Activated CD4-positive, alpha-beta T cell treated with anti-CD3 and anti-CD28 coated beads, Interleukin-2, amount 50 U/mL, for 48 hours (primary cell): ENCODE measurements around the gene CANT1.

Experiments
- DNase-seq, 2 experiments: peaks; one replicate each; pipeline ENCODE4 v3.0.0-alpha.2; 2020

Gene CANT1

DNA sequence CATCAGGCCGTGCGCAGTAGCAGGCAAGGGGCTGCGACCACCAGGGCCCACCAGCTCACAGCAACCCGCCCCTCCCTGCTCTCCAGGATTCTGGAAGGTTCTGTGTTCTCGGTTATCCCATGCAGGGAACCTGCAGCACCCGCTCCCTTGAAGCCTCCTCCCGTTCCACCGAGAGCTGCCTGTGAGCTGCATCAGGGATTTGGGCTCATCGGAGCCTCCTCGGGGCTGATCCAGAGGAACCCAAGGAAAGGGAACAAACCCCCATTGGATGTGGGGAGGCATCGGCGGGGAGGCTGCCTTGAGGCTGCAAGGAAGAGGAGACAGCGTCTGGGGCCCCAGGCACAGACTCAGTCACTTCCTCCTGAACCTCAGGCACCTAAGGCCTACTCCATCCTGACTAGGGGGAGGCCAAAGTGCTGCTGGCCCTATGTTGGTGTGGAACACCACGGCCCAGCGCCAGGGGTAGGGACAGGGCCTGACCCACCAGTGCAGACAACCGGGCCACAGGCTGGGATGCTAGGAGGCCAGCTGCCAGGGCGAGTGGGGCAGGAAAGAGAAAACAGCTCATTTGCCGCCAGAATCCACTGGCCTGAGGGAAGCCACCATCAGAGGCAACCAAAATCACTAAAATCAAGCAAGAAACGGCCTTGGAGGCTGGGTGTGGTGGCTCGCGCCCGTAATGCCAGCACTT lies 15.4 kb downstream of the CANT1 start:
- DNase-seq: no peak

DNA sequence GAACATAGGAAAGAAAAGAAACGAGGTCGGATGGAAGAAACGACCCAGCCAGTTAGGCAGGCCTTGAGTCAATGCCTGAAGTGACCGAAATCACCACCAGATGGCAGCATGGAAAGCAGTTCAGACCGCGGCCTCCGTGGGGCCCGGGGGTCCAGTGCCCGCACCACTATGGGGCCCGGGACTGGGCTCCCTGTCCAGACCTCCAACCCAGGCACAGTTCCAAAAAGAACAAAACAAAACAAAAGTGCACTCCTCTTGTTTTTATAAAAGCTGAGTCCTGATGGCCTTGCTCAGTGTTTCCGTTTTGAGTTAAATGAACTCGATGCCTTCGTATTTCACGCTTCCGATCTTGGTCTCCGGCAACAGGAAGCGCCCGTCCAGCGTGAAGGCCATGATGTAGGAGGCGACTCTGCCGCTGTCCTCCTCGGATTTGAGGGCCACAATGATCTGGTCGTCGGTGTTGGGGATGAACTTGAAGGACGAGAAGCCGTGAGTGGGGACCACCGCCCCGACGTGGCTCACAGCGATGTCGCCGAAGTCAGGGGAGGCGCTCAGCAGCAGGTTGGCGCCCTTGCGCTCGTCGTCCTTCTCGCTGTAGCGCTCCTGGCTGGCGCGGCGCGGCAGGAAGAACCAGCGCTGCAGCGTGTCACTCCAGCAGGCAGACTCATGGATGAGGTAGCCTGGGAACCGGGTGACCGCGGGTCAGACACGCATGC lies 16.2 kb downstream of the CANT1 start:
- DNase-seq: peak; percentile 70

DNA sequence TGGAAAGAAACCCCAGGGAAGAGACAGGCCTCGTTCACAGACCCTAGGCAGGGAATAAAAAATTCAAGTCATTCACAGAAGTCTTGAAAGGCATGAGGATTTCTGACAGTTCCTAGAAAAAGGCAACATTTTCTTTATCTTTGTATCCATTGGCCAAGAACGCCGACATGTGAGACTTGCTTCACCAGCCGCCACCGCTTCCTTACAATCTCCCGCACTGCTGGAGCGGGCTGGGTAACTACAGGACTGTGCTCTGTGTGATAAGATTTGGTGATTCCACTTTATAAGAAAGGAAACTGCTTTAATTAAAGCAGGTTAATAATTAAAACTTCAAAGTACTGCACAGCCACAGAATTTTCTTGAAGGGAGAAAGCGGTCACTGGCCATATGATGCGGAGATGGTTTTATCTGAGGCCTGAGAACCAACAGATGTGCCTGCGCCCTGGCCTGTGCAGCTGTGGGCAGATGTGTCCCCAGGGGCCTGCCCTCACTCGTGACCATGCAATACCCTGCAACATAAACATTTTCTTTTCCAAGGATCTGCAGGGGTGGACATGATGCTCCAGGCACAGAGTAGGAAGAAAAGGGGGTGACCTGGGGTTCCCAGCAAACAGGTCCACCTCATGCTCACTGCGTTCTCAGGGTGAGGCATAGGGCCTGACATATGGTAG lies 16.9 kb downstream of the CANT1 start:
- DNase-seq: no peak

DNA sequence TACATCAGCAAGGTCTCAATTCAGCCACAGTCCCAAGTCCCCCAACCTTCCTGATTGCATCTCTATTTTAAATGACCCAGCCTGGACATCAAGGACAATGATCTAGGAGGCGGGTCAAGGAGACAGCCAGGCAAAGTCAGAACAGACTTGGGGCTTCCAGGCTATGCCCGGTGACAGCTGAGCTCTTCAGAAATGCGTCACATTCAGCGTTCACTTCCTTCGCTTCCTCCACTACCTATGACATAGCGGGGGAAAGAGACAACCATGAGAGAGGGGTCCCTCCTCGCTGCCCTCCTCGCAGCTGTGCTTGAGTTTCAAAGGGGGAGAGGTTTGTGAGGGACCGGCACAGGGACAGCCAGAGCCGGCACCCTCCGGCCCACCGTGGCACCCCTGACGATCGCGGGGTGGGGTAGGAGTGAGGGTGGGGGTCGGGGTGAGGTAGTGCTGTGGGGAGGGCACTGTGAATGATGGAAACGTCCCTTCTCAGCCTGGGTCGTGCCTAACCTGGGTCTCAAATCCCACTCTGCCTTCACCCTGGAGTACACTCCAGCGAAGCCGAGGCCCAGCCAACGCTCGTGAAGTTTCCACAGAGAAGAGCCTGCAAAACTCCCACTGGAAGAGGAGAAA lies 17.5 kb downstream of the CANT1 start:
- no peak for DNase-seq

DNA sequence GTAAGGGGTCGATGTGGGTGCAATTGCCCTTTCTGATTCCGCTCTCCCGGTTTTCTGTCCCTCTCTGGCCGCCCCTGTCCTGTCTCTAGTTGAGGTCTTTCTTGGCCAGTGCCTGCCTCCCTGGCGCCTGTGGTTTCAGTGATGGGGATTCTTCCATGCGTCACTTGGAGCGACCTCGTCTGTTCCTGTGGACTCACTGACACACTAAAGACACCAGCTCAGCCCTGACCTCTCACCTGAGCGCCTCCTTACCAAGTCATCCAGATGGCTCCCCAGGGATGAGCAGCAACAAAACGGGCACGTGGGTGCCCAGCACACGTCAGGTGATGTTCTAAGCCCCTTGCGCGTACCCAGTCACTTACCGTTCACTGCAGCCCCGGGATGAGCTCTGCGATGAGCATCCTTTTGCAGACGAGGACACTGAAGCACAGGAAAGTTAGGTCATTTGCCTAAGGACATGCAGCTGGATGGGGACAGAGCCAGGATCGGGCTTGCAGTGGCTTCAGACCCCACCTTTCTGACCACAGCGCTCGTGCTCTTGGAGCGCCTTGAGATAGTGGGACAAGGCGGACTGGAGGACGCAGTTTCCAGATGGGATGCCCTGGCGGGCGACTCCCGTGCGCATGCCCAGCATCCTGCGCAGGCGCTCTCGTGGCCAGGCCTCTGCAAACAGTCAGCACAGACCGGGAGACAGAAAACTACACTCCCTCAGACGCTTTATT lies 18.4 kb downstream of the CANT1 start:
- no peak for DNase-seq

DNA sequence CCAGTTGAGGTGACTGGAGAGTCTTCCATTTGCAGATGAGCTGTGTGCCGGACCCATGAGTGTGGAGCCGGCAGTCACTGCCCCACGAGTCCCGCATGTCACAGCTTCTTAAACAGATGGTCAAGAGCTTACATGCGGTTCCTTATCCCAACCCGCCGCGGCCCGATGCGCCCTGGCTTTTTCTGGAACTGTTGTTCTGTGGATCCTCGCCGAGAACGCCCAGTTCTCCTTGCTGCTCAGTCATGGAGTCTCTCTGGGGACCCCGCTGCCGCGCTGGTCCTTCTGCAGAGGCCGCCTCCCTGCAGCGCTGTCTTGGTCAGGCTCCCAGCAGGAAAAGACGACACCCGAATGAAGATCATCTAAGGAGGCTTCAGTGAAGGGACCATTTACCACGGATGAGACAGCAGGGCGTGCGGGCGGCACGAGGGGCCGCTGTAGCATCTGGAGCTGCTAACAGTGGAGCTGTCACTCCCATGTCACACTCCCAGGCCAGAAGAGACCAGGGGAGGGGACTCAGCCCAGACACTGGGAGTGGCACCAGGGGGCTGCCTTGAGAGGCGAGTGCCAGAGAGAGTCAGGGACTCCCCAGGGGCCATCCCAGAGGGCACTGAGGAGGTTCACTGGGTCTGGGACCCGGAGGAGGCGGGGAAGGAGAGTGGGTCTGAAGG lies 19.1 kb downstream of the CANT1 start:
- DNase-seq: no peak

DNA sequence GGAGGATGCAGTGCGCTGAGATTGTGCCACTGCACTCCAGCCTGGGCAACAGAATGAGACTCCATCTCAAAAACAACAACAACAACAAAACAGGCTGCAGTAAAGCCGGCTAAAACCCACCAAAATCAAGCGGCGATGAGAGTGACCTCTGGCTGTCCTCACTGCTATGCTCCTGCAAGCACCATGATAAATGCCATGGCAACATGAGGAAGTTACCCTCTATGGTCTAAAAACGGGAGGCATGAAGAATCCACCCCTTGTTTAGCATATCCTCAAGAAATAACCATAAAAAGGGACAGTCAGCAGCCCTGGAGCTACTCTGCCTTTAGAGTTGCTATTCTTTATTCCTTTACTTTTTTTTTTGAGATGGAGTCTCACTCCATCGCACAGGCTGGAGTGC lies 21.4 kb downstream of the CANT1 start:
- no peak for DNase-seq

DNA sequence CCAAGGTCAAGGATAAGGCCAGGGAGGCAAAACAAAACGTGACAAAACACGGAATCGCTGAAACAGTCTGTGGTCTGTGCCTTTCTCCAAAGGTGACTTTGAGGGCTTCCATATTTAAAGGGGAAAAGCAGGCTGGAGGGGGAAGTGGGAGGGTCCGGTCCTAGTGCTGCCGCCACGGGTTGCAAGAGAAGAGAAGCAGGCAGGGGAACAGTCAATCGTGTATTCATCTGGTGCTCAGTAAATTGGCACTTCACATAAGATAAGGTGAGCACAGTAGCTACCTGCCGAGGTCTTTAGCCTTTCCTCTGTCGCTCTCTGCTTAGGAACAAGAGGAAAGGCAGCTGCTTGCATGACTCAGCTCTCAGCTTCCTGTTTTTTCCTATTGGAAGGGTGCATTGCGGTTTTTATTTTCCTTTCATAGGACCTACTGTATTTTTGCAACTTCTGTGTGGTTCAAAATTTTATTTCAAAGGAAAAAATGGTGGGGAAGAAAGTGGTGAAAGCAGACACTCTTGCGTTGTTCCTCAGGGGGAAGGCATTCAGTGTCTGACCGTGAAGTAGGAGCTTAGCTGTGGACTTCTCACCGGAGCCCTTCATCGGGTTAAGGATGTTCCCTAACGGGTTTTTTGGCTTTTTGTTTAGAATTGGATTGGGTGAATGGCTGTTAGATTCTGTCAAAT lies 22.8 kb downstream of the CANT1 start:
- DNase-seq: no peak

DNA sequence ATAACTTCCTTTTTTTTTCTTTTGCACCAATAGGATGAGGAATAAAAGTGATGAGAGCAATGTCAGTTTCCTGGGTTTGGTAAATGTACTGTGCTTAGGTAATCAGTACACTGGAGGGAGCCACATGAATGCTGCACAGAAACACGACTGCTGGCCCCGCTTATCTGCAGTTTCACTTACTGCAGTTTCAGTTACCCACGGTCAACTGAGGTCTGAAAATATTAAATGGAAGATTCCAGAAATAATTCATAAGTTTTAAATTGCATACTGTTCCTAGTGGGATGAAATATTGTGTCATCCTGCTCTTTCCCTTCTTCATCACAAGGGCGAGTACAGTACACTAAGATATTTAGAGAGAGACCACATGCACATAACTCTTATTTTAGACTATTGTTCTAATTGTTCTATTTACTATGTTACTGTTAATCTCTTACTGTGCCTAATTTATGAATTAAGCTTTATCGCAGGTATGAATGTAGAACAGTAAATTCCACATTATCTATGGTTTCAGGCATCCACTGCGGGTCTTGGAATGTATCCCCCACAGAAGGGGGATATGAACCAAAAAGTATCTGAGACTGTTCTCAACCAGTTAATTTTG lies 23.4 kb downstream of the CANT1 start:
- no peak for DNase-seq

DNA sequence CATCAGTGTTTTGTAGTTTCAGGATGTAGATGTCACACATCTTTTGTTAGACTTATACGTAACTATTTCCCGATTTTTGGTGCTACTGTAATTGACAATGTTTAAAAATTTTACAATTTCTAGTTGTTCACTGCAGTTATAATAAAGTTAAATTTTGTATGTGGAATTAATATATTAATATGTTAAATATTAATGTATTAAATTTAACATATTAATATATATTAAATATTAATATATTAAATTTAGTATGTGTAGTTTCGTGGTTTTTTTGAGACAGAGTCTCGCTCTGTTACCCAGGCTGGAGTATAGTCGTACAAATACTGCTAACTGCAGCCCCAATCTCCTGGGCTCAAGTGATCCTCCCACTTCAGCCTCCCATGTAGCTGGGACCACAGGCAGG lies 24.2 kb downstream of the CANT1 start:
- no peak for DNase-seq

DNA sequence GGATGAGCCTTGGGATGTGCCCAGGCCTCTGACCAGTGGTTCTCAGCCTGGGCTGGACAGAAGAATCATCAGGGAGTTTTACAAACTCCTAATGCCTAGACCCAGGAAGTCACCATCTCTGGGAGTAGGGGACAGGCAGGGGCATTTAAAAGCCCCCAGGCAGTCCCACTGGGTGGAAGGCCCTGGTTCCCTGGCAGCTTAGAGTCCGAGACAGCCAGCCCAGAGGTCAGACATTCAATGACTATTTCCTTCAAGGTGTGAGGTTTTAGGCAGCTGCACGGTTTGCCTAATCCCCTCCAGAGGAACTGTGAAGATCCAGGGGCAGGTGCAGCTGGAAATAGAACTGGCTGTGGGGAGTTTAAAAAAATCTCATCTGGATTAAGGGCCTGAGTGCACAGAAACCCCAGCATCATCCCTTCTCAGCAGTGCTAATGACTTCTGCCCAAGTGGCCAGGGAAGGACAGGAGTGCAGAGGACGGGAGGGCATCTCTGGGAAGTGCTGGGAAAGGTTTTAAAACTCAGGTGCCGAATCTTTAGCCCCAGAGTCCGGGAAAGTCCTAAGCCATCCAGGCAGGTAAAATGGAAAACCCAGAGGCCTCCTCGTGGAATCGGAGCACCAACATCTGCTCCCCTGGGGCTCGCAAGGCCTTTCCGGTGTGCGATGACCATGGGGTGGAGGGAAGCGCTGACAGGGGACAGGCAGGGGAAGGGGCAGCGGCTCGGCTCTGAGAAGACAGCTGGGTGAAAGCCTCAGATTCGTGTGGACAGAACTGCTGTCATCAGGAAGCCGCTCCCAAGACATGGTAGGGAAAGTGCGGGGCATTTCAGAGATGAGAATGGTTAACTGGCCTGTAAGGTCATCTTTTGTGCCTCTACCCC lies 28.3 kb downstream of the CANT1 start:
- no peak for DNase-seq

DNA sequence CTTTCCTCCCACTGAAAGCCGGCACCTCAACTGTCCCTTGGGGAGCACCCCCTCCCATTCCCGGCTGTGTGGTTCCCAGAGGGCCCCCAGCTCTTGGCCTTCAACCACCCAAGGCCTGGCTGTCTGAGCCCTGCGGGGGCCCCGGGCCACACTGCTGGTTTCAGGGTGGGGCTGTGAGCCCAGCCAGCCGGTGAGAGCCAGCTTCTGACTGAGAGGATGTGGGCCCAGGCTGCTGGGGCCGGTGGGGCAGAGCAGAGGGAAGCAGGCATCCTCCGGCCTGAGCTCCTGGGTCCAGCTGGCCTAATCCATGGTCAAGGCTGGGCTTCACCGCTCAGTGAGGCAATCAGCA lies 29.0 kb downstream of the CANT1 start:
- DNase-seq: no peak

DNA sequence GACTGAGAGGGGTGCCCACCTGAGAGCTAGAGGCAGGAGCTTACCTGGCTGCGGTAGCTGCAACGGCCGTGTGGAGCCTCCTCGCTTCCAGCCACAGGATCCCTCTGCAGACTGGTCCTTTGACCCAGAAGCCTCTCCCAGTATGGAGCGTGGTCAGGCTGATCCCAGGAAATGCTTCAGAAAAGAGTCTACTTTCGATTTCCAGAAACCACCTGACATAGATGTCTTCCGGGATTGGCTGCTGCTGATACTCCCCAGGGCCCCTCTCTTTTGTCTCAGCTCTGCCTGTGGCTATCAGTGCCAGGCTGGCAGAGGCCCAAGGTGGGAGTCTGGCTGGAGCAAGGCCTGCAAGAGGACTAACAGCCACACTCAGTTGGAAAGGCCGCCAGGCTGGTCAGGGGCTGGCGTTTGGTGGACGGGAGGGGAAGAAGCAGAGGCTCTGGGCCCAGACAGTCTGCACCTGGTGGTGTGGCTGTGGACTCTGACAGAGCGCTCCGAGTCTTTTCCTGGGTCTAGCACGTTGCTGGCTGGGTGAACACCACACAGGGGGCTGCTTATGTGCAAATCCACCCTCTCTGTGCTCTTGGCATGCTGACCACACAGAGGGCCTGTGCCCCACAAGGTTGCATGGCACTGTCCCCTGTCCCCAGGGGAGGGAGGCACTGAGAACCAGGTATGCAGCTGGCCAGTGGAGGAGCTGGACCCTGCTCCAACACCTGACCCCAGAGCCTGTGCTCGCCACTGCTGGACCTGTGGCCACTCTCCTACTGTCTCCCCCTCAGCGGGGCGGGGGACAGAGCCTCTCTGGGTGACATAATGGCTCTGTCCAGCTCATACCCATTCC lies 29.6 kb downstream of the CANT1 start, which contains the start of gene LGALS3BP:
Gene LGALS3BP, minus strand, starts transcription at position 144 of the 844 bp plus-strand sequence. CDS start 2,732 bp downstream, outside the sequence.
- peak; percentile 37 to 41 for DNase-seq

DNA sequence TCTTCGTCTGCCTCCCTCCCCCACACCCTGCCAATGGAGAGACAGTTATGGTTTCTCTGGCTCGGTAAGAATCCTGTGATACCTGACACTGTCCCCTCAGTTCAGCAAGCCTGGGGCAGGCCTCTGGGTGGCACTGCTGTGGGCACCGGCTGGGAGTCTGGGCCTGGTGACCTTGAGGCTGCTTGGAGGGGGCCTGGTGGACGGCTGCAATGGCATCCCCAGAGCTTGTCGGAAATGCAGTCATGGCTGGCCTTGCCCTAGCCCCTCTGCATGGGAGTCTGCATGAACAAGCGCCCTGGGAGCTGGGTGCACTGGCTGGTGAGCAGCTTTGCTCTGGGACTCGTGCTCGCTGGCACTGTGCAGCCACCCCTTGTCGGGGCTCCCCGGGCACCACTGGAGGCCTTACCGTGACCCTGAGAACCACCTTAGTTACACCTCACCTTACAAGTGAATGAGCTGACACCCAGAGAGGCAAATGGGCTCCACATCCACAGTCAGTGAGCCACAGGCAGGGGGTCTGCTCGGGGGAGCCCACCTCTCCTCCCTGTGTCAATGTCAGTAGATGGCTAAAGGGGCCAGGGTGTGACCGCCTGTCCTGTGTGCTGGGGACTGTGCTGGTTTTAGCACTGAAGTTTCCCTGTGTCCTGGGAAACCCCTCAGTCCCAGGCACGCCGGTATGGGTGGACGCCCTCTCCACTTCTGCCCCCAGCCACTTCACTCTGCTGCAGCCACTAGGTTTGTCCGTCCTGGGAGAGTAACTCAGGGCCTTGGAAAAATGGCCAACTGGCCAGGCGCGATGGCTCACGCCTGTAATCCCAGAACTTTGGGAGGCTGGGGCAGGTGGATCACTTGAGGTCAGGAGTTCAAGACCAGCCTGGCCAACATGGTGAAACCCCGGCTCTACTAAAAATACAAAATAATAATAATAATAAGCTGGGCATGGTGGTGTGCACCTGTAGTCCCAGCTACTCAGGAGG lies 31.3 kb downstream of the CANT1 start:
- no peak for DNase-seq

DNA sequence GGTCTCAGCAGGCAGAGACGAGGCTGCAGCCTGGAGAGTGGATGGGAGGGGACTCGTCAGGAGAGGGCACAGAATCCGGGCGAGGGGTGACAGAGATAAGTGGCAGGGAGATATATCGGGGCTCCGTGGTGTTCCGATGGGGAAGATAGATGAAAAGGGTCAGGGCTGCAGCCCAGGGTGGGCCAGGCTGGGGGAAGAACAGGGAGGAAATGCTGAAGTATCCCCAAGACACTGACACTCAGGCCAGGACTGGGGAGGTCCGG lies 32.0 kb downstream of the CANT1 start:
- DNase-seq: no peak

DNA sequence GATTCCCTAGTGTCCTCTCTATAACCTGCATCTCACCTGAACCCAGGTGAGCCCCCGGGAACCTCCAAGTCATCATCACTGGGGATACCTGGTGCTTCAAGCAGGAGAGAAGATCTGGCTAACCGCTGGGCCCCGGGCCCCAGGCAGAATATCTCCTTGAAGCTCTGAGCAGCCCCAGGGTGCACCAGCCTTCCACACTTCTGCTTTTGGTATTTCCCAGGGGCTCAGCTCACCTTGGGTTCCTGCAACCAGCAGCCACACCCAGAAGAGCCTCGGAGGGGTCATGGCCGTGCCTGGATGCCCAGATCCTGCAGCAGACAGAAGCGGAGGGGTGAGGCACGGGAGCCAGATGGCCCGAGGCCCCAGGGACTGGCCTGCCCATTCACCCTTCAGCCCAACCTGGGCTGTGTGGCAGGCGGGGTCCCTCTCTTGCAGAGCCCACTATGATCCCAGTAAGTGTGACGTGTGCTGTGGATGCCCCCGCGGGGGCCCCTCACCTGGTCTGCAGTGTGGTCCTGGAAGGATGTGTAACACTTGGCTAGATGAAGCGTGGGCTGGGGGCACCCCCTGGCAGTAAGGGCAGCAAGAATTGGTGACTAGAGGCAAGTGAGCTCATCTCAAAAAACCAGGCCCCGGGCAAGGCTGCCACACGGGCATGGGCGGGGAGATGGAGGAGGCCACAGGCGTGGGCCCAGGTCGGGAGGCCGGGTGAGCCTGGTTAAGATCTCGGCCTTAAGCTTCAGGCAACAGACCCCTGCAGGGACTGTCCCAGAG lies 32.5 kb downstream of the CANT1 start:
- no peak for DNase-seq
